NK-92 treated with Interleukin-12 subunit alpha and Interleukin-12 subunit beta, amount 100 ng/mL, for 24 hours (cell line): ENCODE measurements around the gene RBMS3.
"Not testable (repeated sequence)": the region's sequence is repeated elsewhere in the genome, so short reads cannot be mapped to it uniquely, and the experiment has no call there.

Experiments used
- DNase-seq: peaks from one replicate; lab custom pipeline; 2025; lab: John Stamatoyannopoulos, UW

RBMS3 gene

DNA sequence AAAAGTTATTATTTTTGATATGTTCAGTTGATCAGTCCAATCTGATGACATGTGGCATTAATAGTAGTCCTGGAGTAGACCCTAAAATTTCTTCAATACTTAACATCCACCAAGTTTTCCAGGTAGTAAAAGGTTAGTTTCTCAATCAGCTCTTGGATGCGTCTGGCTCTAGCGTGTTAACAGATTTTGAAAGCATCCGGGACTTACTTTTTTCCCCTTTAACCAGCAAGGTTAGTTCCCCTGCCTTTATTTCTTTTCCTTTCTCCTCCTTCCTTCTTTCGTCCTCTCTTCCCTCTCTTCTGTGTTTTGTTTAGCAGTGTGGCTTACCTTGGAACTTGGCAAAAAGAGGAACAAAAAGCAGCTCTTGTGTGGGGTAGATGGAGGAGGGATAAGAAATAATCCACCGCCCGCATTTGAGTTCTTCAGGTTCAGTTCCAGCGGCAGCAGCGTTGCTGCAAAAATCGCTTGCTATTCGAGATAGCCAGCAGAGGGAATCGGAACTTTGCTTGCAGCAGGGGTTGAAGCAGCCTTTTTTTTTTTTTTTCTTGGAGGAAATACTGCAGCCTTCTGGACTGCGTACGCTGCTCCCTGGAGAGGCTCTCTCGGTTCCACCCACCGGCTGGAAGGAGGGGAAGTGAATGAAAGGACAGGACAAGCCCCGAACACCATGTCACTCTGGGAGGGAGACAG, at the start of gene RBMS3:
Gene RBMS3 (plus strand): TSS at position 668 of the 690 bp plus-strand sequence.
- no peak for DNase-seq

DNA sequence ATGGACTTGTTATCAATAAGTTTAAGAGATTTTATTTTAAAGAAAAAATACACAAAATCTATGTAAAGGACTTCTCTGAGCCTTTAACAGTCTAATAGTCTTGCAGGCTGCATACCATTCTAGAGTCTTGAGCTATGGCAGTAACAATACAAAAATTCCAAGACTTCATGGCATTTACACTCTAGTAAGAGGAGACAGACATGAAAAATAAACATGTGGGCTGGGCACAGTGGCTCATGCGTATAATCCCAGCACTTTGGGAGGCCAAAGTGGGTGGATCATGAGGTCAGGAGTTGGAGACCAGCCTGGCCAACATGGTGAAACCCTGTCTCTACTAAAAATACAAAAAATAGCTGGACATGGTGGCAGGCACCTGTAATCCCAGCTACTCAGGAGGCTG, 47.7 kb upstream of the RBMS3 start:
- DNase-seq = not testable (repeated sequence)

DNA sequence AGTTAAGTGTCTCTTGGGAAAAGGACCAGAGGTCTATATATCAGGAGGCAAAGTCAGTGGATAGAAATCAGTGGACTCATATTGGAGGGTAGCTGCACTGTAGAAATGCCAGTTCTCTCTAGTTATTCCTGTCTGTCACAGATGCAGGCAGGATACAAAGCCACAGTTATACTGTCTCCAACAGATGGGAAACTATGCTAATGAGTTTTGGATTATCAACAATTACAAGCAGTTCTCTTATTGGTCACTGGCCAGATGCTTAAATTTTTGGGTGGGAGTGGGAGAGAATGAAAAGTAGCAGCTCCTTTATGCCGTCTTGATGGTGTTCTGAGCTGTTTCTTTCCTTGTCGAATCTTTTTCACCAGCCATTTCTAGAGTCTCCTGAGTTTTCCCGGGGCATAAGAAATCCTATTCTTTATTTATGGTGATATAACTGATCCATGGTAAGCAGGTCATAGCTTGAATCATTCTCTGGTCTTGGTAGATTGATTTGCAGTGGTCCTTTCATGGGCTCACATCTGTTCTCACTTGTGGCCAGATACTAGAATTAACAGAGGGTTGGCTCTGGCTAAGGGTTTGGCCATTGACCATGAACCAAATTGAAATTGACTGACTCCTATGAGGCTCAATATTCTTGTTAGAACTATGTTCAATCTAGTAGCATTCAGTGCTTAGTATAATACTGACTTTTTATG, 44.6 kb upstream of the RBMS3 start:
- no peak for DNase-seq

DNA sequence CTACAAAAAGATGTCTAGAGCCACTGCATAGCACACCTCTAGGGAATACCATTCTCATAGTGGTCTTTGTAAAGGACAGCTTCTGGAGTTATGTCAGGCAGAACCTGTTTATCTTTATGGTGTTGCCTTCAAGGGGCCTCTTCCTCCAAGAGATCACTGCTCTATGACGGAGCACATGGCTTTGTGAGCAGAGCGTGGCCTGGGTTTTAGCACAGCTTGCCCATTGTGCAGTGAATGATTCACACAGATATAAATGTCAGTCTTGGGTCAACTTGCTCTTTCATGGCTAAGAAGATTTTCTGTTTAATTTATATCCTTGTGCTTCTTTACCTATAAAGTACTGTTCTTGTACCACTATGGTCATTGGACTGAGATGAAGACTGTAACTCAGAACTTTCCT, 41.5 kb upstream of the RBMS3 start:
- DNase-seq = no peak

DNA sequence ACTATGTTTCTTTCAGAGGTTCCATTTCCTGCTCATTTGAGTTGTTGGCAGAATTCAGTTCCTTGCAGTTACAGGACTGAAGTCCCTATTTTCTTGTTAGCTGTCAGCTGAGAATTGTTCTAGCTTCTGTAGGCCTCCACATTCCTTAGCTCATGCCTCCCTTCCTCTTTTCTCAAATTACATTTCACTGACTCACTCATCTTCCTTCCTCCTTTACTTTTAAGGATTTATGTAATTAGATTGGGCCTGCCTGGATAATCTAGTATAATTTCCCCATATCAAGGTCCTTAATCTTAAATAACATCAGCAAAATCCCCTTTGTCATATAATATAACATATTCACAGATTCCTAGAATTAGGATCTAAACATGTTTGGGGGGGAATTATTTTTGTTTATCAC, 40.6 kb upstream of the RBMS3 start:
- no peak for DNase-seq

DNA sequence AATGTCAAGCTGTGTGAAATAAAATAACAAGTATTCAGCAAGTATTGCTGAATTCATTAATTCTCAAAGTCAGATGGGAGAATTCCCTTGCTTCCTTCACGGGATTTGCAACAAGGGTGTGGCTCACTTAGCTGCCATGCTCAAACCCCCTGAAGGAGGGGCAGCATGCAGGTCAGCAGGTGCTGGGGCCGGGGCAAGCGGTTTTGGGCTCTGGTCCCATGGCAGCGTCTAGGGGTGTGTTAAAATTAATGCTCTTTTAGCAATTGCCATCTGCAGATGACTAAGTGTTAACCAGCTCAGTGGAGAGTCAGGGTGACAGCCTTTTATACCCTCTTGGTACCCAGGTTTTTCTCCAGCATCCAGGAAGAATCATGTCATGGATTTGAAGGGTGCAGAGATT, 40.0 kb upstream of the RBMS3 start:
- DNase-seq = no peak

DNA sequence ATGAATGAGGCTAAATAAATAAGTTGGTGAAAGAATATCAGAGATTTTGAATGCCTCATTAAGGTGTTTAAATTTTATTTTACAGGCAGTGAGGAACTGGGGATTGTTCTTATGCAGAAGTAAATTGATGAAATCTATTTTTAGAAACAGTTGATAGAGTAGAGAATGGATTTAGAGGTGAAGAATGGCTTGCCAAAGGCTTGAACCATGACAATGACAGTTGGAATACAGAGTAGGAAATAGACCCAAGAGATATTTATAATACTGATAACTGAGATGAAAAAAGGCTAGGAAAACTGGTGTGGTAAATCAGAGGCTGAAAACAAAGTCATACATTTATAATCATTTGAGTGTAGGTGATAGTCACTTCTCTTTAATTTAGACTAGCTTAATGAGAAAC, 39.0 kb upstream of the RBMS3 start:
- DNase-seq = no peak

DNA sequence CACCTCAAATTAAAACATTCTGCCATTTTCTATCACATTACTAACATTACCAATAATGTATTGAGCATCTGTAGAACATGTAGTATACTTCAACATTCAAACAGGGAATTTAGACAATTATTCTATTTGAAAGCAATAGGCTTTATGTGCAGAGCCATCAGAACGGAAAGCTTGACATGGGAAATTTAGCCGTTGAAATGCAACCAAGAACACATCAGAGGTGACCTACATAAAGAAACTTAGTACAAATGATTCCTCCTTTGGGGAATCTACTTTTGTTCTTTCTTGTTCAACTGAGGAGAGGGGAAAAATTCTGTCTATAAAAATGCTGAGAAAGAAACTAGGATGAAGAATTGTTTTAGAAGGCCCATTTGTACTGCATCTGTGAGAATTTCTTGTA, 38.6 kb upstream of the RBMS3 start:
- DNase-seq = no peak

DNA sequence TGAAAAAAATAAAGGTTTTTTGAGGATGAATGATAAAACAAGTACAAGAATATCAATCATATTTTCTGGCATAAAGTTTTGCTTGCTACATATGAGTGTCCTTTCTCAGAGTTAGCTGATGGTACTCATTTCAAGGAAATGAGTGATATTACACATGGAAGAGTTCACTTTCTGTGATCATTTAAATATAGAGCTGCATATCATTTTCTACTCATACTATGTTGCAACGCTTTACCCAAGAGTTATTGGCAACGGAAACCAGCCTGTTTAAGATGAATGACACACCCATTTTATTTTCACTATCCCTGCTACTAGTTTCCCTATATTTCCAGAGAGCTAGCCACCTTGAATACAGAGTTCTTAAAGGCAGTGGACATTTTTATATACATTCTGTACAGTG, 35.4 kb upstream of the RBMS3 start:
- DNase-seq = no peak

DNA sequence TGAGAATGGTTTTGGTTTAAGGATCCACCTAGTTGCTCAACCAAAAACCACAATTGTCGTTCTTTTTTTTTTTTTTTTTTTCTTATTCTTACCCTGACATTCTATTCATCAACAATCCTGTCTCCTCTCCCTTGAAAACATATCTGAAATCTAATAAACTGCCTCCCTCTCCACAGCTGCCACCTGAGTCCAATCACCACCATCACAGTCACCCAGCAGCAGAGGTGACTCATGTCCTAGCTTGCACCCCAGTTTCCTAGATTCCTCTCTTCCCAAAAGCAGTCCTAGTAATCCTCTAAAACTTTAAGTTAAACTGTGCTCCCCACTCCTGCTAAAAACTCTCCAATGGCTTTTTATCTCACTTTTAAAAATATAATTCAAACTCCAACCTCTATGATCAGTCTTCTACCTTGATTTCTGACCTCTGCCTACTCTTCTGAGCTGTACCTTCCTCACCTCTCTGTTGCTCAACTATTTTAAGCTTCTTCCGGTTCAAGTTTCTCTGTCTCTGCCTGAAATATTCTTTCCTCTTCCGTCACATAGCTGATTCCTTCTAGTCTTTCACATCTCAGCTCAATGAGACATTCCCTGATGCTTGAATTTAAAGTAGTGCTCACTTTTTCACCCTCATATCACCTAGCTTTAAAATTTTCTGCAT, 33.7 kb upstream of the RBMS3 start:
- peak; percentile 1 for DNase-seq

DNA sequence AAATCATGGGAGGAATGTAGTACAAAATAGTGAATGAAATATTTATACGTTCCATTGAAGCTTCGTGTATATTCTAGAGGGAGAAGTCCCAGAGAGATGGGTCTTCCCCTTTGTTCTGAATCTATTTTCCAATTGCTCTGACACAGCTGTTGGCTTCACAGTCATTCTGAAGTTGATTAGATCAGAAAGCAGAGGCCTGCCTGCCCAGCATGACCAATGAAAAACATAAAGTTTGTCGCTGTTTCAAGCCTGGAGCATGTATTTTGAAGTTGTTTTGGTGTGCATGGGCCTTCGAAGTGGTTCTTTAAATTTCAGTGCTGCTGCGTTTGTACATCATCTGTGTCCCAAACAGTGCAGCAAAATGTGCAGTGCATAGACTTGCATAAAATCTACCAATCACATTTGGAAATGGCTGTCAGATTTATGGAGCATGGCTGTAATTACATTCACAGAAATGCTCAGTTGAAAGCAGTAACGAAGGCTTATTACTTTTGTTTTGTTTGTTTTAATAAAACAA, 31.0 kb upstream of the RBMS3 start:
- no peak for DNase-seq

DNA sequence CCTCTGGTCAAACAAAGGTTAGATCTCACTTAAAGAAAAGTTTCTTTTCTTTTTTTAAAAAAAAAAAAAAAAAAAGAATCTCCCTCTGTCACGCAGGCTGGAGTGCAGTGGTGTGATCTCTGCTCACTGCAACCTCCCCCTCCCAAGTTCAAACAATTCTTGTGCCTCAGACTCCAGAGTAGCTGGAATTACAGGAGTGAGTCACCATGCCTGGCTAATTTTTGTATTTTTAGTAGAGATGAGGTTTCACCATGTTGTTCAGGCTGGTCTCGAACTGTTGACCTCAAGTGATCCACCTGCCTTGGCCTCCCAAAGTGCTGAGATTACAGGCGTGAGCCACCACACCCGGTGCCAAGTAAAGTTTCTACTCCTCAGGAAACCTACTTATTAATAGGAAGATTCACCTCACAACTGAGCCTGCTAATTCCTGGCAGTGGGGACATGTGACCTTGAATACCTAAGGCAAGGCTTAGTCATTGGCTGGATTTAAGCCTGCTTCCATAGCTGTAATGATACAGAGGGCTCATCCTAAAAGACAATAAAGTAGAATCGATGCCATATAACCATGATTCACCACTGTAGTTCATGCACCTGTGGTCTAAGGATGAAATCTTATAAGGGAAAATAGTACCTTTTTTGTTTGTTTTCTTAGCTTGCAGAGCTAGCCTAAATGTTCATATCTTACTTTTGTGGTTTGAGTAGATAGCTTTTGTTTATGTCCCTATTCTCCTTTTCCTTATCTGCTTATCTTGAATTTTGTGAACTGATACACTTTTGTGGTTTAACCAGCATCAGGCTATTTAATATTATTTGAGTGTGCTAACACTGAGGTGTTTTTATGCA, 24.8 kb upstream of the RBMS3 start:
- no peak for DNase-seq

DNA sequence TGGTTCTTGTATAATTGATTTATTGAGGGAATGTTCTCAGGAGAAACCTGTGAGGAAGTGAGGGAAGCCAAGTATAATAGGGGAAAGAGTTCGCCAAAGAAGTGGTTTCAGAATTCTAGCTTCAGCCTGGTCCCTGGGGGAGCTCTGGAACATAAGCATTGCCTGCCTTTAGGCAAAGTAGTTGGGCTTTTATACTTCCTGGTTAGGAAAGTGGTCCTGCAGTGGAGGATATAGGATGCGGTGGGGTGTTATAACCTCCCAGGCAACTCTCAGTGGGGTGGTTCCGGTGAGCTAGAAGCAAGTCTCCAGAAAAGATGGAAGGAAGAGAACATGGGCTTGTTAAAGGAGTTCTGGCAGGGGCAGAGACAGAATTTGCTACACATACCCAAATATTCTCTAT, 22.7 kb upstream of the RBMS3 start:
- DNase-seq = no peak

DNA sequence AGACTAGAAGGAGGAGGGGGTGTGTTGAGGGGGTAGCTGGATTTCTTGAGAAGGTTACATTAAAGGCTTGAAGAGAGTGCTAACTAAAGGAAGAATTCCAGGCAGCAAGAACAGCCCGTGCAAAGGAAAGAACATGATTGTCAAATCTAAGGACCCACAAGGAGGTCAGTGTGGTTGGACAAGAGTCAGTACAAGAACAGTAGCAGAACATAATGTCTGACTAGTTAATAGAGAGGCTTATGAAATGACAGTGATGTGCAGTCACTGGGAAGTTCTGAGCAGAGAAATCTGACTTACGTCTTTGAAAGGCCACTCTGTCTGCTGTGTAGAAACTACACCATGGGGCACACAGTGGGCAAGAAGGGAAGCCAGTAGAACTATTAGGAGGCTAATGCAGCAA, 19.8 kb upstream of the RBMS3 start:
- no peak for DNase-seq

DNA sequence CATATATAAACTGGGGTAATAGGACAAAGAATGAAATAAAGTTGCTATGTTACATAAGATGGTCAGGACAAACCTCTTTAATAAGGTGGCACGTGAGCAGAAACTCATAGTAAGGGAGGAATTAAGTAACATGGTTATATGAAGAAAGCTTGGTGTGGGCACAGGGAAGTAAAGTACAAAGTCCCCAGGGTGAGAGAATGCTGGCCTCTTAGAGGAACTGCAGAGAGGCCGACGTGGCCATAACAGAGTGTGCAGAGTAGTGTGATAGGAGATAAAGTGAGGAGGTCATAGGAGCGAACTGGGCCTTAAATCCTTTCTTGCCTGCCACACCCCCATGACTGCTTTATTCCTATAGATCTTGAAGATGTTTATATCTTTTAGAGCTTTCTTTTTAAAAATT, 17.4 kb upstream of the RBMS3 start:
- DNase-seq = no peak

DNA sequence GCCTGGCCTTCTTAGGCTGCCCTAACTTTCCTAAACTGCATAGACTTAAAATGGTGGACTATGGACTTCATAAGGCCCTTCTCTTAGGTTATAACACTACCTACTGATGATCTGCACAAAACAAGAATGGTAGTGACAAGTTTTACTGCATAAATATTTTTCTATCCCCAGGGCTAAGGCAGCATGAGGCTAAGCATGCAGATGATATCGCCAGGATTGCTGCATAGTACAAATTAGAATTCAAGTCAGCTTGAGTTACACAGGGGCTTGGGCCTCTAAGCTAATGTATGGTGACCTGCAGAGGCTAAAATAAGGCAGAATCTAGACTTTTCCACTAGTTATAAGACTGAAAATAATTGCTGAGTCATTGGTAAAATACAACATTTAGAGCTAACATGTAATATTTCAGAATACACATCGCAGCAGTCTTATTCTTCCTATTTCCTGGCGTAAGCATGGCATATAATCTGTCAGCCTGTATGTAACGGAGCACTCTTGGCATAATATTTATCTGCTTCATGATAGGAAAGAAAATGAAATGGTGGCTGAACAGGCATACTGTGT, 15.3 kb upstream of the RBMS3 start:
- no peak for DNase-seq

DNA sequence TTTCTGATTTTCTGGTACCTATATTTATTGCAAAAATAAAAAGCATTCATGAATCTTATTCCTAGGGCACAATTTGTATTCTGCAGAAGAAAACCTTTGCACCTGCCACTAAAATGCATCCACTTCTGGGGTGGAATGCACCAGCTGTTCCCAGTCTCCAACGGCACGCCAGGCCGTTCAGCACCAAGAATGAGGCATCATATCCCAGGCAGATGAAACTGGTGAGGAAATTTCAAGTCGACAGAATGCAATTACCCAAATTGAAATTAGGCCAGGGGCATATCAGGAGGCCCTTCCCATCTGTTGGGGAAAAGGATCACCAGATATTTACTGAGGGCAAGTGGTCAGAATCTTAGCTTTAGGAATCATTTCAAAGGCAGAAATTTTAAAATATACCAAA, 13.6 kb upstream of the RBMS3 start:
- no peak for DNase-seq

DNA sequence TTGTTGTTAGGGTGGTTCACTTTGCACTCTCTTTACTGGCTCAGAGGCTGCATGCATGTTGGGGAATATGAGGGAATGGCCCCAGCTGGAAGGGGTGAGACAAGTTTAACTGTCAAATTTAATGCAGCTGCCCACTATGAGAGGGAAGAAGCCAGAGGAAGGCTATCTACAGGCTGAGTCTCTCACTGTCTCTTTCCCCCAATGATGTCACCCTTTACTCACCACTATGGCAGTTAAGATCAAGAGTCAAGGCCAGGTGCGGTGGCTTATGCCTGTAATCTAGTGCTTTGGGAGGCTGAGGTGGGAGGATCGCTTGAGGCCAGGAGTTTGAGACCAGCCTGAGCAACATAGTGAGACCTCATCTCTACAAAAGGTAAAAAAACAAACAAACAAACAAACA, 12.2 kb upstream of the RBMS3 start:
- no peak for DNase-seq

DNA sequence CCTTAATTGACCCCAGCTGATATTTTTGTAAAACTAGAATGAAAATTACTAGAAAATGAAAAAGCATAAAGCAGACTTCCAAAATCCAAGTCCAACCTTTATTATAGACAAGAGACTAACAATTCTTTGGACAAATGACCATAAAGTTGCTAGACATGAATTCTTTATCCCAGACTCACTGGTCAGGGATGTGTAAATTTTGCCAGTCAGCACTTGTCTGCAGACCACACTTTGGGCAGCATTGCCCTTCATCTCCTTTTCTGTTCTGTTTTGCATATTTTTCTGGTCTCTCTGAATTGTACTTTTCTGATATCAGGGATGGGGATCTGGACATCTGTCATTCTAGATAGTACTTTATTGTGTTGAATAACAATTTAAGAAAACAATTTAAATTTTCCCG, 10.1 kb upstream of the RBMS3 start:
- no peak for DNase-seq

DNA sequence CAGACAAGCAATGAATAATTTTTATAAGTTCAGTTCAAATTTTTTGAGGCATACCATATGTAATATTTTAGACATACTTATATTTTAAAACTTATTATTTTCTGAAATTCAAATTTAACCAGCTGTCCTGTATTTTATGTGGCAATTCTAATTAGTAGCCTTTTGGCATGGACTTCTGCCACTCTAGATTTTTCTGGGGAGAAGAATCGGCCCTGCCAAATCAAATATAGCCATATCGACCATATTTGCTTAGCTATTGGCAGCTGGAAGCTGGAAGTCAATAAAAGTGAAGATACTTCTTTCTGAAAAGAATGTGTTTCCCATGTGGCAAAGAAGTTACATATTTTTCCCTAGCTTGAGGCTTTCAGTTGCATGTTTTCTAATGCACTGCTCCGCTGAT, 9.4 kb upstream of the RBMS3 start:
- DNase-seq = no peak

DNA sequence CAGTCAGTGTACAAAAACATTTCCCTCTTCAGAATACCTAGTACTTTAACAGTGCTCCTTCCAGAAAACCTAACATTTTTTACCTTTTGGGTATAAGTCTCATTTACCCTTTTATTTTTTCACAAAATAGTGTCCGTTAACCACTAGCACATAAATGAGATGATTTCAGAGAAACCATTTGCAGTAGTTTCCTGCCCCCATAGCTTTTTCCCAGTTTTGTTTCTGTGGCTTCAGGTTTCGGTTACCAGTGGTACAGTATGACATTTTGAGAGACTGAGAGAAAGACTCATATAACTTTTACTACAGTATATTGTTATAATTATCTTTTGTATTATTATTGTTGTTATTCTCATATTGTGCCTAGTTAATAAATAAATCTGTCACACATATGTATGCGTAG, 6.2 kb upstream of the RBMS3 start:
- no peak for DNase-seq

DNA sequence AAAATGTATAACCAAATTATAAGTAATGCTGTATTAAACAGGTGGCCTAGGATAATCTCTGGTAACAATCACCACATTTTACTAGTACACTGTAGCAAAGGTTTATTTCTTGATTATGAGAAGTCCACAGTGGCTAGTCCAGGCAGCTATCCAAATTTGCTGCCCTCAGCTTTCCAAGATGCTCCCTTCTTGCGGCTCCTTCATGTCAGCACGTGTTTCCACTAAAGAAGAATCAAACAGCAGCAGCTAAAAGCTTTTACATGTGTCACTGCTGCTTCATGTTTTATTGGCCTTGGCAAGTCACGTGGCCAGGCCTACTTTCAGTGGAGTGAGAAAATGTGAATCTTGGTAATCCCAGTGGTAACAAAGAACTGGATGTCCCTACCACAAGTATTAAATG, 5.6 kb upstream of the RBMS3 start:
- no peak for DNase-seq
